IPS-11a (cell line): ENCODE data around the gene SLC9A3.

ENCODE experiments used
- H3K4me3 ChIP-seq: one replicate; pipeline ENCODE4 v1.5.1; 2013; ENCODE audit warnings: low read depth, low read length, control low read depth

The SLC9A3 gene

DNA sequence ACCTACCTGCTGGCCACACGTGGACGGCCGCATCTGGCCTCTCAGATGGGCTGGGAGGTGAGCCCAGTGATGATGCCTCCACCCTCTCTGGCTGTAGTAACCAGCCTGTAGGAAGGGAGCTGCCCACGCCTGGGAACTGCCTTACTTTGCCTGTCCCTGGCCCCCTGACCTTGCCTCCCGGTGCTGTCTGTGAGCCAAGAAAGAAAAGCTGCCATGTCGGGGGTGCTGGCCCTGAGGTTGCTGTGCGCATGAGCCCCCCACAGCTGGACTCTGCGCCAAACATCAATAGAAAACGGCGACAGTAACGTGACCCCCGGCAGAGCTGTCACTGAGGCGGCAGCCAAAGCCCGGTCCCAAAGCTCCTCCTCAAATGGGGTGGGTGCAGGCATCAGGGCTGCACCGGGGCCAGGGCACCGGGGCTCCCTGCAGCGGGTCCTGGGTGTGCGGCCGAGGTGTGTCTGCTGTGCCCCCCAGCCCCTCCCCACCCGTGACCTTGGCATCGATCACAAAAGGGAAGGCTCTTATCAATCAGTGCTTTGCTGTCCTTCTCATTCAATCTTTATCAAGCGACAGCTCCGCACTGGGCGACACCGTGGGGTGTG is 15.3 kb upstream of the SLC9A3 start:
- H3K4me3 ChIP-seq = no peak overlapping the region

GRCh38 chr5:538801-539468 is 14.7 kb upstream of the SLC9A3 start:
- H3K4me3 ChIP-seq = no peak overlapping the region

DNA sequence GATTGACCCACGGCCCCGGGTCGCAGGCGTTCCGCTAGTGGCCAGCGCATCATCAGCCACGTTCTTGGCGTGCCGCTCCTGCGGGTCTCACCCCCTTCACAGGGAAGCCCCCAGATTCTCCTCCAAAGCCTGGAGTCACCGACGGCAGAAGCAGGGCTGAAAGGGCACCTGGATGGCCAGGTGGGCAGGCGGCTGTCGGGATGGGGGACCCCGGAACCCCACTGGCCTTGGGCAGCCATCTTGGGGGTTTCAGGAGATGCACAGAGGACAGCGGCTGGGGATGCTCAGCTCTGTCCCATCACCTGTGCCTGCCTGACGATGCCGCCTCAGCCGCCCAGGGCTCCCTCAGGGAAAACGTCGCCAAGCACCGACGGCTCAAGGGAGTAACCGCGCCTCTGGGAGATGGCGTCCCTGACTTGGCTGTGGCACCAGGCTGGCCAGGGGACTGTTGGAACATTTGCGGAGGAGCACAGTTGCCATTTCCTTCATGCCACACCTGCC is 14.1 kb upstream of the SLC9A3 start:
- H3K4me3 ChIP-seq = no peak overlapping the region

DNA sequence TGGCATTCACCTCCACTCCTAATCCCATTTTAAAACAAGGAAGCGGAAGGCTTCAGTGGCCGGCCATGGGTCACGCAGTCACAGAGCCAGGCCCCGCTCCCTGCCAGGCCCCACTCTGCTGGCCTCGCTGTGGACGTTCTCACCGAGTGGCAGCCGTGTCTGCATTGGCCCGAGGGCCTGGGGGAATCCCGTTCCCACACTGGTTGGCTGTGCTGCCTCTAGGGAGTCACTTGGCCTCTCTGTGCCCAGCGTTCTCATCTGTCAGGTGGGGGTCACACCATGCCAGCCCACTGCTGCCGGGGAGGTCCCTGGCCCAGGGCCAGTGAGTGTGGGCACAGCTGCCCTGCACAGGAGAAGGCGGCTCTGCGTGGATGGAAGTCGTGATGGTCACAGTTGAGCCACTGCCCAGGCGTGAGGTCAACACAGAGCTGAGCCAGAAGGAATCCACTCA is 13.4 kb upstream of the SLC9A3 start:
- H3K4me3 ChIP-seq = no peak overlapping the region

DNA sequence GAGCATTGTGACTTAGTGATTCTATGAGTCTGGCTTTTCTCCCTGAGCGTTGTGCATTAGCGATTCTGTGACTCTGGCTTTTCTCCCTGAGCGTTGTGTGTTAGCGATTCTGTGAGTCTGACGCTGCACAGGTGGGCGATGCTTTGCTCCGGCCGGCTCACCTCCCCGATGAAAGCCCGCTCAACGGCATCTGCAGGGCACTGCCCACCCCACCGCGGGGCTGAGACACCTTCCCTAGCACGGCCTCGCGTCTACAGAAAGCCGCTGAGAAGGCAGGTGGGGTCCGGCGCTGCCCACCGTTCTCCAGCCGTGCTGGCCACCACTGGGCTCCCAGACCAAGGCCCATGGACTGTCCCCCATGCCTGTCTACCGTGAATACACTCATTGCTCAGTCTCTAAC is 12.8 kb upstream of the SLC9A3 start:
- H3K4me3 ChIP-seq = no peak overlapping the region

DNA sequence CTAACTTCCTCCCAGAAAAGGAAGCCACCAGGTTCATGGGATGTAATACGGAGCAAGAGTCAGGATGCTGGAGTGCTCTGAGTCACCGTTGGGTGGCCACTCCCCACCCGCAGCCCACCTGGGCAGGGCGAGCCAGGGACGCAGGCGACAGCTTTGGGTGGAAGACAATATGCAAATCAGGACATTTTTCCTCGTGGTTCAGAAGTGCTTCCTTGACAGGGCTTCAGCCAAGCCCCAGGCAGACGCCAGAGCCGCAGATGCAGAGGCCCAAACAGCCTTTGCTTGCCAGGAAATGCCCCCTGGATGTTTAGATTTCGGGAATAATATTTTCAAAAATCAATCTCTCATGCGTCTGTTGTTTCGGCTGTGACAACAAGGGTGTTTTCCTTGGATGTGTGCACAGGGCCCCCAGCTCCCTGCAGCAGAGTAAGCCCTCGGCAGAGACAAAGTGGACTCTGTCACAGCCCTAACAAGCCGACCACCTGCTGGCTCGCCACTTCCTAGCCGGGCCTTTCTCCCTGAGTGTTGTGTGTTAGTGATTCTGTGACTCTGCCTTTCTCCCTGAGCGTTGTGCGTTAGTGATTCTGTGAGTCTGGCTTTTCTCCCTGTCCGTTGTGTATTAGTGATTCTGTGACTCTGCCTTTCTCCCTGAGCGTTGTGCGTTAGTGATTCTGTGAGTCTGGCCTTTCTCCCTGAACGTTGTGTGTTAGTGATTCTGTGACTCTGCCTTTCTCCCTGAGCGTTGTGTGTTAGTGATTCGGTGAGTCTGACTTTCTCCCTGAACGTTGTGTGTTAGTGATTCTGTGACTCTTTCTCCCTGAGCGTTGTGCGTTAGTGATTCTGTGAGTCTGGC is 11.8 kb upstream of the SLC9A3 start:
- no peak overlapping the region for H3K4me3 ChIP-seq

GRCh38 chr5:534743-535671 is 10.8 kb upstream of the SLC9A3 start:
- no peak overlapping the region for H3K4me3 ChIP-seq

DNA sequence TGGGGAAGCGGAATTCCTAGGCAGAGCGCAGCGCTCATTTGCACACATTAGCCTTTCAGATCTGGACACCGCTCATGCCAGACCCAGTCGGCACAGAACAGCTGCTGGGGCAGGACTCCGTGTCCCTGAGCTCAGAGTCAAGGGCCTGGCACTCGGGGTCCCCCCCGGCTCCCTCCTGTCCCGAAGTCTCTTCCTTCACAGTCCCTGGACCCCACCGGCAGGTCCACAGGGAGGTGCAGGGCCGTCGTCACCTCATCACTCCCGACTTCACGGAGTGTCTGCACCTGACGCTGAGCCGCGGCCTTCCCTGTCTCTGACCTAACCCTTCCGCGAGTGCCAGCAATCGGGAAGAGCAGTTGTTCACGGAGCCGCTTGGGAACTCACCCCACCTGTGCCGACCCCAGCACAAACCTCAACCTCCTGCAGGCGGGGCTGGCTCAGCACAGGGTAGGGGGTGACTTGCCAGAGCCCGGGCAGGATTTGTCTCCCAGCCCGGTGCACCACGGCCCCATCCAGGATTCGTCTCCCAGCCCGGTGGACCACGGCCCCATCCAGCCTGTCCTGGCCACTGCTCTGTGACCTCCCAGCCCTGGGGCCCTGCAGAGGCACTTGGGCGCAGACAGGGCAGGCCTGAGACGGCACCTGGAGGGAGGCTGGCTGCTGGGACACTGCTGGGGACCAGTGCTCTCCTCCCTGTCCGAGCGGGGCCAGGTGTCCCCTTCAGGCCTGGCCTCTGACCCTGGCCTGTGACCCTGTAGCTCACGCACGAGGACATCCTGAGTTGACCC is 9.9 kb upstream of the SLC9A3 start:
- no peak overlapping the region for H3K4me3 ChIP-seq

DNA sequence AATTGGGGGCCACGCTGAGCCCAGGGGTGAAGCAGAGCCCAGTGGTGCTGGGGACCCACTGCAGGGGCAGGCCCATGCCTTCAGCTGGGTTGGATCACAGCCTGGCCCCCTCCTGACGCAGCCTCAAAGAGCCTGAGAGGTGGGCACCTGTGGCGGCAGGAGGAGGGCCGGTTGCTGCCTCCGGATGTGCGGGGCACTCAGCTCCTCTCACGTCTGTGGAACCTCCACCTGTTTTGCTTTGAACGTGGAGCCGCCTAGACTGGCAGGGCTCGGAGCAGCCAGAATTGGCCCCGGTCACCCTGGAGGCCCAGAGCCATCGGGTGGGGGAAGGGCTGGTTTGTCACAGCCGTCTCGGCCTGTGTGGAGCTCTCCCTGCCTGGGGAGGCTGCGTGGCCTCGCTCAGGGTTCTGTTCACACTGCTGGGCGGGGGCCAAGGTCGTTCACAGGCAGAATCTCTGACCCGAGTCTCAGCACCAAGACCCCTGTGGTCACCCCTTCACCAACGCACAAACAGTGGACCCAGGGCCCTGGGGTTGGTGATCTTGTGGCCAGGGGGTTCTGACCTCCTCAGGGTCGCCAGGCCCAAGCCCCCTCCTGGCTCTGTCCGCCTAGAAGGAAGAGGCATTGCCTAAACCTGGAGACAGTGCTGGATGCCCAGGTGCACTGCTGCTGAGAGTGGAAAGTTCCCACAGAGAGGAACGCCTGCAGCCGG is 9.2 kb upstream of the SLC9A3 start:
- H3K4me3 ChIP-seq = no peak overlapping the region

DNA sequence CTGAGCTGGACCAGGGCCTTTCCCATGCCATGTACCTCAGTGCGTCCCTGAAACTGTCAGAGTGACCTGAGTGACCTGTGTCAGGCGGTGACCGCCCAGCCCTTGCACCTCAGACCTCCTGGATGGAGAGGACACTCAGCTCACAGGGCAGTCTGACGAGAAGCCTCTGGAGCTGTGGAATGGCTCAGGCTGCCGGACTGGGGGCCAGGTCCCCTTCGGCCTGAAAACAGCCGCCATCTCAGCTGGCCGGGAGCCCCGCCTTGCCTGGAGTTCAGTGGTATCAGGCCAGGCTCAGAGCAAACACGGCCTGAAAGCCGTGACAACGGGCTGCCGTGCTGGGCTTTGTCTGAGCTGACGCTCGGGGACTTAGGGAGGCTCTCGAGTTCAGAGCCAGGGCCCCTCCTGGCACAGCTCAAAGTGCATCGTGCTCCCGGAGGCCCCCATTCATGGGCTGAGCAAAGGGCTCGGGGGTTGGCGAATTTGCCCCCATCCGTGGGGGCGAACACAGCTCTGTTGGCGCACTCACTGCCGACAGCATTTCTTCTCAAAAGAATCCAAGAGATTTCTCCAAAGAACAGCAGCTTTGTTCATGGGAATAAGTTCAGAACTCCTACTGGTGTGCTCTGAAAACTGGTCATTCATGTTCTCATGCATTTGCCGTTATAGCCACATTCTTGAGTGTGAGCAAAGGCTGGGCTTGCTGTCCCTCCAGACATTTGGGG is 8.4 kb upstream of the SLC9A3 start:
- no peak overlapping the region for H3K4me3 ChIP-seq

DNA sequence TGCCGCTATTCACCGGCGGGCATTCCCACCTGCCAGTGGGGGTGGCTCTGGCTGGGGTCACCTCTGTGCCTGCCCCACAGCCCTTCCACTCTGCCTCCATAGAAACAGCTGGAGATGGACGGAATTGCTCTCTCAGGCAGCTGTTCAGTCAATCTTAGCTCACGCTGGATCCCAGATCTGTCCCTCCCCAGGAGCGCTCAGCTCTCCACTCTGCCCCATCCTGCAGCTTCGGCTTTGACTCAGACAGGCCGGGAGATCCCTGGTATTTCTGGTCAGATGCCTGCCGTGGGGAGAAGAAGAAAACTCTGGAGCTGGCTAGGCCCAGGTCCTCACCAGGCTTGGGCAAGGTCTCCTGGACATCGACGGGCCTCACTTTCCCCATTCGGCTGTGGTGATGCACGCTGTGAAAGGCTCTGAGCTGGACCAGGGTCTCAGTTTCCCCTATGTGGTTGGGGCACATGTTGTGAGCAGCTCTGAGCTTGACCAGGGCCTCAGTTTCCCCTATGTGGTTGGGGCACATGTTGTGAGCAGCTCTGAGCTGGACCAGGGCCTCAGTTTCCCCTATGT is 7.6 kb upstream of the SLC9A3 start:
- H3K4me3 ChIP-seq = no peak overlapping the region

- H3K4me3 ChIP-seq = no peak overlapping the region
Observed at GRCh38 chr5:531101-531748, 7.0 kb upstream of the SLC9A3 start.

GRCh38 chr5:530001-530955 is 6.0 kb upstream of the SLC9A3 start:
- no peak overlapping the region for H3K4me3 ChIP-seq

DNA sequence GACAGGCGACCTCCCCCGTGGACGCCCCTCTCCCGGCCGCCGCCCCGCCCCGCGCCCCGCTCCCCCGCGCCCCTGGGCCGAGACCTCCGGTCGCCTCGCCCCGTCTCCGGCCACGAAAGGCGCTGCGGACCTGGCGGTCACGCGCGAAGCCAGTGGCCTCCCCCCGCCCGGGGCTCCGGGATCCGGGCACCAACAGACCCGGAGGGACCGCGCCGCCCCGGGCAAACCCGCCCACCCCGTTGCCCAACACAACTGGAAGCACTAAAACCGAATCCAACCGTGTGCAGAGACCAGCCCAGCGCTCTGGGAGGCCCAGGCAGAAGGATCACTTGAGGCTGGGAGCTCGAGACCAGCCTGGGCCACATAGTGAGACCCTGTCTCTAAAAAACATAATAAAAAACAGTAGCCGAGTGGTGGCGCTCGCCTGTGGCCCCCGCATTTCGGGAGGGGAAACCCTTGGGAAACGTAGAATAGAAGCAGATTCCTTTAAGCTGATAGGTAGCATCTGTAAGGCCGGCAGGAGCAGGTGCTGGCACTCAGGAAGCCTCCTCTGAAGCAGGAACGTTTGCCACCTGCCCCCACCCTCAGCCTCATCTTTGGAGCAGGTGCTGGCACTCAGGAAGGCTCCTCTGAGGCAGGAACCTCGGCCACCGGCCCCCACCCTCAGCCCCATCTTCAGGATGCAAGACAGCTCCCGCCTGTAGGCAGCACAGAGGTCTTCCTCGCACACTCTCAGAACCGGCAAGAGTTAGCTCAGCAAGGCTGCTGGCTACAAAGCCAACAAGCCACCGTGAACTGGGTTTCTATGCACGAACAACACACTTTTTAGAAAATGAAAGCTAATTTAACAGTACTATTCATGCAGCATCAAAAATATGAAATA is 4.6 kb upstream of the SLC9A3 start:
- no peak overlapping the region for H3K4me3 ChIP-seq
